Posterior vena cava (tissue), 2 donors: ENCODE measurements around the gene CCDC88A. TPM values are rescaled to one million over a fixed set of nuclear protein-coding genes. Genes with fewer than 3 reads are reported as not detected.
"Not testable (repeated sequence)": the region's sequence is repeated elsewhere in the genome, so short reads cannot be mapped to it uniquely, and the experiment has no call there.

ENCODE experiments used
- DNase-seq: peaks from one replicate; pipeline ENCODE4 v3.0.0-alpha.2; 2020; ENCODE audit warnings: low spot score
- intact Hi-C, 2 donors: fragments of 100-400 bp; cut with DNase I; formaldehyde crosslinking; loops; one replicate each; pipeline versions ENCODE4 v1.14.1 to v1.14.2; 2022 to 2023
- total RNA-seq, 2 donors: library from RNA; stranded (reverse); fragmentation: NEBNext Ultra II Directional; extraction: Animal tissue kit (Norgen Biotek cat#: 25700); gene quantifications; one replicate each; pipeline ENCODE4 v1.2.1, GENCODE V29; 2021
- donor health status: DM: yes; HTN: yes; CAD: no.
- donor health status: DM: yes; HTN: yes; CAD: no.

Gene CCDC88A
- total RNA-seq, 2 donors from 2014 or later: 63.4 to 77.1 TPM

GRCh38 chr2:55338268-55338667, 81.4 kb downstream of the CCDC88A start:
- DNase-seq: no peak
- intact Hi-C loops: no loop called here

GRCh38 chr2:55334728-55335127, 84.9 kb downstream of the CCDC88A start:
- intact Hi-C loops: no loop called here

GRCh38 chr2:55330541-55331297, 88.9 kb downstream of the CCDC88A start:
- intact Hi-C loops: no loop called here
- no peak for DNase-seq

More at GRCh38 chr2:55334728-55335127, 84.9 kb downstream of the CCDC88A start:
- no peak for DNase-seq

GRCh38 chr2:55327470-55328230, 92.0 kb downstream of the CCDC88A start:
- DNase-seq: no peak
- intact Hi-C loops: loop anchor here in 1 of 2 donors (5.0 kb wide), 1 partner anchor 1175 kb away; no protein-coding TSS in a partner anchor

GRCh38 chr2:55314985-55315384, 104.7 kb downstream of the CCDC88A start:
- DNase-seq: no peak
- intact Hi-C loops: no loop called here

- intact Hi-C loops: no loop called here
- DNase-seq: no peak
Measured at GRCh38 chr2:55311444-55311870, 108.2 kb downstream of the CCDC88A start.

GRCh38 chr2:55309446-55309845, 110.2 kb downstream of the CCDC88A start:
- intact Hi-C loops: no loop called here
- DNase-seq: no peak

GRCh38 chr2:55302241-55302640, 117.4 kb downstream of the CCDC88A start:
- no peak for DNase-seq
- intact Hi-C loops: no loop called here

- intact Hi-C loops: no loop called here
- no peak for DNase-seq
Measured at GRCh38 chr2:55301277-55301676, 118.4 kb downstream of the CCDC88A start.

GRCh38 chr2:55296393-55296792, 123.3 kb downstream of the CCDC88A start:
- intact Hi-C loops: no loop called here
- no peak for DNase-seq

- DNase-seq: no peak
- intact Hi-C loops: no loop called here
Measured at GRCh38 chr2:55283083-55283482, 136.6 kb downstream of the CCDC88A start.

GRCh38 chr2:55282110-55282917, 137.3 kb downstream of the CCDC88A start:
- DNase-seq: peak; percentile 98
- intact Hi-C loops: no loop called here

GRCh38 chr2:55280851-55281546, 138.7 kb downstream of the CCDC88A start:
- intact Hi-C loops, DNase-seq: not testable (repeated sequence)

- DNase-seq, intact Hi-C loops: not testable (repeated sequence)
Measured at GRCh38 chr2:55279859-55280424, 139.7 kb downstream of the CCDC88A start.

GRCh38 chr2:55279214-55279835, 140.3 kb downstream of the CCDC88A start:
- DNase-seq, intact Hi-C loops: not testable (repeated sequence)

- intact Hi-C loops: no loop called here
- DNase-seq: no peak
Measured at GRCh38 chr2:55277310-55277709, 142.3 kb downstream of the CCDC88A start.

- DNase-seq, intact Hi-C loops: not testable (repeated sequence)
Measured at GRCh38 chr2:55274346-55274745, 145.3 kb downstream of the CCDC88A start.

GRCh38 chr2:55269645-55269990, 150.0 kb downstream of the CCDC88A start:
- intact Hi-C loops: loop anchor here in 1 of 2 donors (10.0 kb wide), 1 partner anchor 155 kb away; no protein-coding TSS in a partner anchor
- DNase-seq: no peak
